Urothelium cell line (cell line): Measurements from ENCODE around the gene SLC30A2.
"Not testable (repeated sequence)": the region's sequence is repeated elsewhere in the genome, so short reads cannot be mapped to it uniquely, and the experiment has no call there.

Experiments used
- DNase-seq: peaks from one replicate; pipeline ENCODE4 v3.0.0; 2011; ENCODE audit warnings: low spot score, mixed read lengths
- FAIRE-seq: peaks from 2 replicates; lab custom pipeline; 2011; peaks lifted over from hg19 to GRCh38; lab: Jason Lieb, UNC

Gene SLC30A2, protein sequence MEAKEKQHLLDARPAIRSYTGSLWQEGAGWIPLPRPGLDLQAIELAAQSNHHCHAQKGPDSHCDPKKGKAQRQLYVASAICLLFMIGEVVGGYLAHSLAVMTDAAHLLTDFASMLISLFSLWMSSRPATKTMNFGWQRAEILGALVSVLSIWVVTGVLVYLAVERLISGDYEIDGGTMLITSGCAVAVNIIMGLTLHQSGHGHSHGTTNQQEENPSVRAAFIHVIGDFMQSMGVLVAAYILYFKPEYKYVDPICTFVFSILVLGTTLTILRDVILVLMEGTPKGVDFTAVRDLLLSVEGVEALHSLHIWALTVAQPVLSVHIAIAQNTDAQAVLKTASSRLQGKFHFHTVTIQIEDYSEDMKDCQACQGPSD

DNA sequence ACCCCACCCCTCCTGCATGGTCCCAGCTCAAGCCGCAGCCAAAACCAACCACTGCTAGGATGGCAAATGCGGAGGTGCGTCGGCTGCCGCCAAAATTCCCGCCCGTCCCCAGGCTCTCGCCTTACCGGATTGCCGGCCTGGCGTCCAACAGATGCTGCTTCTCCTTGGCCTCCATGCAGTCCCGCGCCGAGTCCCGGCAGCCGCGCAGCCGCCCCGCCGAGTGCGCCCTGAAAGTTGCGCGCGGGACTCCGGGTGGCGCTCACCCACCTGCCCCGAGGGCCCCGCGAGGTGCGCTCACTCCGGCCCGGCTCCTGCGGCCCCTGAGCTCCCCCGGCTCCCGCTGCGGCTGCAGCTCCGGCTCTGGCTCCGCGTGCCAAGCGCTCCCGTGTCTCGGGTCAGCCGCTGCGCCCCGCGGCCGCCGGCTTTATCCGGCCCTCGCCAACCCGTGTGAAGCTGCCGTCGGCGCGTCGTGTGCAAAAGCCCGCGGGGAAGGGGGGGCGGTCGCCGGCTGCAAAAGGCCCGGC lies at the start of gene SLC30A2:
Gene SLC30A2, minus strand, starts transcription at position 397 of the 524 bp plus-strand sequence. Its CDS starts 222 bp downstream, at position 175.
- FAIRE-seq (no peak), DNase-seq (no peak)

DNA sequence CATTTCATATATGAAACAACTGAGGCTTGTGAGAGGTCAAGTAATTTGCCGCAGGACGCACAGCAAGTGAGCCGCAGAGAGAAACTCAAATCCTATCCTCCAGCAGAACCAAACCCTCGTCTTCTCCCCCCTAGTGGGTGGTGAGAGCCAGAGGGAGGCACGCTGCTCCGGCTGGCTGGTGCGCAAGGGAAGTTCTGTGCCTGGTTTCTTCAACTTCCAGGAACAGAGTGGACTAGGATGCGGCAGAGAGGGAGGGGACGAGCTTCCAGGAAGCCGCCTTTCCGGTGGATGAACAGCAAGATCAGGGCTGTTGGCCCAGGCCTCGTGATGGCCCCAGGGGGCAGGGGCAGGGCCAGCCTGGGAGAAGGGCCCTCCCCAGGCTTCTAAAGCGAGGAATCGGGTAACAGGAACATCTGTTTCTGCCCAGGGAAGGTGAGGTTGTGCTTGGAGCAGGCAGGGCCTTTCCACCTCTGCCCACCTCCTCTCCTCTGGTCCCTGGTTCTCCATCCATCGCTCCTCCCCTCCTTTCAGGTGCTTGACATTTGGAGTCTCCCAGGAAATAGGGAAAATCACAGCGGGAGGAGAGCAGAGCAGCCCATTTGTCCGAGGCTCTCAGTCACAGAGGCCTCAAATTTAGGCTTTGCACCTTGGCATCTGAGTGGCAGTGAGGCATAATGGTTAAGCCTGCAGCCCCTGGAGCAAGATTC lies 48.9 kb upstream of the SLC30A2 start:
- no peak for DNase-seq
- no peak for FAIRE-seq

DNA sequence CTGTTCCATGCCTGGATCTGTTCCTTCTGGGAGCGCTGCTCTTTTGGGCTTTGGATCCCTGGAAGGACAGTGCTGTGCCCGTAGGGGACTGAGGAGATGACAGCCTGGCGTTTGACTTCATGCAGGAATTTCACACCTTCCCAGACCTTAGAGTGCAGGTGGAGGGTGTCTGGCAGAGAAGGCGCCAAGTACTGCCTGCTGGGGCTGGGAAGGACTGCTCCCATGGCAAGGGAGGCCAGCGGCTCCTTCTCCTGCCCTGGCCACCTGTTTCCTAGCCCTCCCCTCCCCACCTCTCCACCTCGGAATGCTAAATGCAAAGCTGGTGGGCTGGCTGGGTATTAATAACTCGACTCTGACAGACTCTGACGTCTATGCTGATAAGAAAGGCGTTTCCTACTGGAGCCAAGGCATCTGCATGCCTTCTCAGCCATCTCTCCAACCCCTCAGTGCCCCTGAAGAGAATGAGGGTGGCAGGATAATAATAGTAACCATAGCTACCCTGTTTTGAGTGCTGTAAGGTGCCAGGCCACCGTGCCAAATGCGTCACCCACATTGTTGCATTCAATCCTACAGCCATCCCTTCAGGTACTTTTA lies 48.3 kb upstream of the SLC30A2 start:
- DNase-seq (no peak), FAIRE-seq (no peak)

DNA sequence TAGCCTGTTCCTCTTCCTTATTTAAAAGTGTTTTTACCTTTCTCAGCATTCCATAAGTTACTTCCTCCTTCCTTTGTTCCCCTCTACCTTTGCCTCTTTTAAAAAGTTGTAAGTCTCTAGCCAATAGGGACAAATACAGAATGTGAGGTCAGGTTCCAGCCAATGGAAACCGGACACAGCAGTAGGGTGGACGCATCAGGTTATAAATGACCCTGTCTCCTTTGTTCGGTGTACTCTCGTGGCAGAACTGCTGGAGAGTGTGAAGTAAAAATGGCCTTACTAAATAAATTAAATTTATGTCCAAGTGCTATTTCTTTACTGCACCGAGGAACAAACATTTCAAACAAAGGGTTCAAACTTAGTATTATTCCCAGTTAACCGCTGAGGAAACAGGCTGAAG lies 47.7 kb upstream of the SLC30A2 start:
- DNase-seq, FAIRE-seq: not testable (repeated sequence)

- no peak for FAIRE-seq
Measured at GRCh38 chr1:26092422-26092821, 46.5 kb upstream of the SLC30A2 start.

DNA sequence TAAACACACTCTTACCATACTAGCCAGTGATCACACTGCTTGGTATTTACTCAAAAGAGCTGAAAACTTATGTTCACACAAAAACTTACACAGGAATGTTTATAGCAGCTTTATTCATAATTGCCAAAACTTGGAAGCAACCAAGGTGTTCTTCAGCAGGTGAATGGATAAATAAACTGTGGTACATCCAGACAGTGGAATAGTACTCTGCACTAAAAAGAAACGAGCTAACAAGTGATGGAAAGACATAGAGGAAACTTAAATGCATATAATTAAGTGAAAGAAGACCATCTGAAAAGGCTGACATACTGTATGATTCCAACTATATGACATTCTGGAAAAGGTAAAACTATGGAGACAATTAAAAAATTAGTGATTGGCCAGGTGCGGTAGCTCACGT lies 45.0 kb upstream of the SLC30A2 start:
- DNase-seq (no peak), FAIRE-seq (no peak)

More at GRCh38 chr1:26092422-26092821, 46.5 kb upstream of the SLC30A2 start:
- no peak for DNase-seq

GRCh38 chr1:26089125-26089524 lies 43.2 kb upstream of the SLC30A2 start:
- DNase-seq (no peak), FAIRE-seq (no peak)

GRCh38 chr1:26084844-26085243 lies 38.9 kb upstream of the SLC30A2 start:
- DNase-seq (no peak), FAIRE-seq (no peak)

GRCh38 chr1:26084091-26084561 lies 38.2 kb upstream of the SLC30A2 start:
- DNase-seq (no peak), FAIRE-seq (no peak)

- FAIRE-seq (no peak), DNase-seq (no peak)
Measured at GRCh38 chr1:26083208-26083607, 37.3 kb upstream of the SLC30A2 start.

DNA sequence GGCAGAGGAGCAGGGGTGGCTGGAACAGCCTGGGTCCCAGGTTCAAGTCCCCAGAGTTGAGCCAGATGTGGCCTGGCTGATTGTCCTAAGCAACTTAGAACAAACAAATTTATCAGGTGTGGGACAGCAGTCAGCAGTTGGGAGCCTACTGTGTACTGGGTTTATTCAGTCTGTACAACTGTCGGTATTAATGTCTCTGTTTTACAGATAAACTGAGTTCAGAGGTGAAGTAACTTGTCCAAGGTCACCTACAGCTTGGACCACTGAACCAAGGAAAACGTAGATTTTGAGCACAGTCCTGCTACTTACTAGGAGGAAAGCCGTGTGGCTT lies 36.1 kb upstream of the SLC30A2 start:
- FAIRE-seq, result no peak

GRCh38 chr1:26081267-26082019 lies 35.5 kb upstream of the SLC30A2 start:
- DNase-seq (no peak), FAIRE-seq (no peak)

More for the DNA sequence above, 36.1 kb upstream of the SLC30A2 start:
- DNase-seq, result no peak

- DNase-seq, result no peak
- no peak for FAIRE-seq
Measured at GRCh38 chr1:26079960-26080814, 34.3 kb upstream of the SLC30A2 start.

DNA sequence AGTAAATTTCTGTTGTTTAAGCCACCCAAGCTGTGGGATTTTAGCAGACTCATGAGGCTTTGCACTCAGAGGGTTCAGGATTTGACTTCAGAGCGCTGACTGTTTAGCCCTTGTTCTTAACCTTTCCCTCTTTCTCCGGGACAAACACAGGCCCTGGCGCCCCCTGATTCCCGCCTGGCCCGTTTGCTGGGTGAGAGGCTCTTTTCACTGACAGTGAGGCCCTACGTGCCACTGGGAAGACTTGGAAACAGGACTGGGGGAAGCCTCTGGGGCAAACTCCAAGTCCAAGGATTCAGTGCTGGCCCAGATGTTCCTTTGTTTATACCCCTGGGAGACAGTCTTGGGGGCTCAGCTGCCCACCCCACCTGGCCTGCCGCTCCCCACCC lies 33.3 kb upstream of the SLC30A2 start:
- no peak for FAIRE-seq

DNA sequence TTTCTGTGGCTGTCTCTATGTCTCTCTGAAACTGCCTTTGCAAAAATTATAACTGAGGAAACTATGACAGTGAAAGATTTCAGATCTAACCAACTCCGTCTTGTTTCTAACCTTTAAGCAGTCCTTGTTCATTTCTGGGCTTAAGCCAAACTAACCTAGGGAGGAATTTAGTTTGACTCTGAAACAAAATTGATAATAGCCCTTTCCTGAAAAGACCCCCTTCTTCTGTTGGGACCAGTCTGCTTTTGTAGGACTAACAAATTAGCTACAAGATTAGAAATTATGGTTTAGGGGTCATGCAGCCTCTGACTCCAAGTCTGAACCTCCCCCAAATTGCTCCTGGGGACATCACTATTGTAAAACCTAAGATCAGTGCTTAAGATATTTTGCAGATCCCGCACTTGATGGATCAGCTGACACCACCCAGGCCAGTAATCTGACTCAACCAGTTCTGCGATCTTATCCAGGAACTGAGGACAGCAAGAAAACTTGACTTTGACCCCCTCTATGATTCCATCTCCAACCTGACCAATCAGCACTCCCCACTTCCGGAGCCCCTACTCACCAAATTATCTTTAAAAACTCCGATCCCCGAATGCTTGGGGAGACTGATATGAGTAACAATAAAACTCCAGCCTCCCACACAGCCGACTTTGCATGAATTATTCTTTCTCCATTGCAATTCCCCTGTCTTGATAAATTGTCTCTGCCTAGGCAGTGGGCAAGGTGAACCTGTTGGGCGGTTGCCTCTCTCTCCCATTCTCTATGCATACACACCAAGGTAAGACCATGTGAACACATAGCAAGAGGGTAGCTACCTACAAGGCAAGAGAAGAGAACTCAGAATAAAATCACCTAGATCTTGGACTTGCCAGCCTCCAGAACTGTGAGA lies 32.6 kb upstream of the SLC30A2 start:
- DNase-seq (no peak), FAIRE-seq (no peak)

More for the DNA sequence above, 33.3 kb upstream of the SLC30A2 start:
- DNase-seq, result no peak

DNA sequence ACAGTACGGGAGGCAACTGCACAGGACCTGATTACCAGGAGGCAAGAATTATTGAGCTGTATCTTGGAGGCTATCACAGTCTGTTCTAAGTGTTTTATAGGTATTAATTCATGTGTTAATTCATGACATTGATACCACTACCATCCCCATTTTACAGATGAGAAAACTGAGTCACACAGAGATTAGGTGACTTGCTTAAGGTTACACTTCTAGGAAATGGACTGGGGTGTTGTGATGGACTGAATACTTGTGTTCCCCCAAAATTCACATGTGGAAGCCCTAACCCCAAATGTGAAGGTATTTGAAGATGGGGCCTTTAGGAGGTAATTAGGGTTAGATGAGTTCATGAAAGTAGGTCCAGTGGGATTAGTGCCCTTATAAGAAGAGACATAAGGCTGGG lies 31.6 kb upstream of the SLC30A2 start:
- FAIRE-seq (no peak), DNase-seq (no peak)

GRCh38 chr1:26075421-26076144 lies 29.7 kb upstream of the SLC30A2 start:
- FAIRE-seq, result no peak
- DNase-seq, result no peak

DNA sequence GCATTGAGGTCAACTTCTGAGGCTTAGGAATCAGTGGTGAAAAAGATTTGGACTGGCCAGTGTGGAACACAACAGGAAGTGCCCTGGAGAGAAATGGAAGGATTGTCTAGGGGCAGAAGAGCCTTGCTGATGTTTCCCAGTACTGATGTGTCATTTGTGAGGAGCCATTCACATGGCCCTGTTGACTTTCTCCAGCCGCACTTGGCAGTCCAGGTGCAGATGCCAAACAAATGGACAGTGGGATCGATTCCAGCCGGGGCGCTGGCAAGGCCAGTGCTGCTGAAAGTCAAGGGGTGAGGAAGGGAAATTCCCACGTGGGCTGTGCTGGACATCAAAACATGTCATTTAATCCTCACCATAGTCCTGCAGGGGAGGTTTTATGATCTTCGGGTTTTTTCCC lies 26.4 kb upstream of the SLC30A2 start:
- FAIRE-seq, result peak; percentile 46
- no peak for DNase-seq
